ACC112 (cell line): ENCODE data around the gene GAD2.
A peak's percentile ranks its signal among the peaks of the same experiment; 100 is the strongest.

ENCODE experiments used
- H2AFZ ChIP-seq: fragments of 200-600 bp; sonication (generic); one replicate; pipeline ENCODE4 v1.6.0; 2017; ENCODE audit warnings: antibody characterized with exemption, low read length; ENCODE audit not compliant: unreplicated experiment
- H3K27ac ChIP-seq: fragments of 200-600 bp; sonication (generic); 2 replicates; pipeline ENCODE4 v1.5.1; 2014; ENCODE audit warnings: low read depth, mild to moderate bottlenecking, antibody characterized with exemption, low read length, moderate library complexity
- H3K27me3 ChIP-seq: fragments of 200-600 bp; sonication (generic); 2 replicates; pipeline ENCODE4 v1.6.1; 2014; ENCODE audit warnings: mild to moderate bottlenecking, antibody characterized with exemption, low read length, moderate library complexity, mixed read lengths; ENCODE audit not compliant: insufficient read depth
- H3K36me3 ChIP-seq: fragments of 200-600 bp; sonication (generic); 2 replicates; pipeline ENCODE4 v1.6.1; 2016; ENCODE audit warnings: mild to moderate bottlenecking, antibody characterized with exemption, low read length, moderate library complexity, mixed read lengths; ENCODE audit not compliant: insufficient read depth
- H3K4me1 ChIP-seq: fragments of 200-600 bp; sonication (generic); one replicate; pipeline ENCODE4 v1.6.1; 2016; ENCODE audit warnings: low read length, mixed read lengths; ENCODE audit not compliant: insufficient read depth, unreplicated experiment, control insufficient read depth
- H3K4me3 ChIP-seq: fragments of 200-600 bp; sonication (generic); 2 replicates; pipeline ENCODE4 v1.5.1; 2014; ENCODE audit warnings: mild to moderate bottlenecking, low read depth, low read length
- H3K79me2 ChIP-seq: fragments of 200-600 bp; sonication (generic); one replicate; pipeline ENCODE4 v1.6.0; 2016; ENCODE audit warnings: low read length; ENCODE audit not compliant: control insufficient read depth, unreplicated experiment, insufficient read depth

Gene GAD2

GRCh38 chr10:26314265-26315013 is 97.9 kb downstream of the GAD2 start:
- Histone ChIP-seq H3K27ac (no peak overlapping the region), H3K4me3 (no peak overlapping the region), H3K27me3 (0 out of 2 replicates have a peak, but pooled peaks cover 6% of the 10 kb centered on the region), H3K79me2 (no peaks in the 10 kb centered on the region), H3K4me1 (no peaks in the 10 kb centered on the region), H2AFZ (no peak overlapping the region), H3K36me3 (no peaks in the 10 kb centered on the region)

GRCh38 chr10:26318672-26319071 is 102.1 kb downstream of the GAD2 start:
- Histone ChIP-seq H3K27me3 (no peaks in the 10 kb centered on the region), H3K4me3 (no peak overlapping the region), H3K4me1 (no peaks in the 10 kb centered on the region), H3K27ac (no peak overlapping the region), H2AFZ (no peak overlapping the region), H3K36me3 (no peaks in the 10 kb centered on the region), H3K79me2 (no peaks in the 10 kb centered on the region)

GRCh38 chr10:26323219-26323618 is 106.6 kb downstream of the GAD2 start:
- Histone ChIP-seq H3K36me3 (no peaks in the 10 kb centered on the region), H2AFZ (no peak overlapping the region), H3K4me3 (no peak overlapping the region), H3K79me2 (no peaks in the 10 kb centered on the region), H3K4me1 (no peaks in the 10 kb centered on the region), H3K27ac (no peak overlapping the region), H3K27me3 (peaks cover 5% of the 10 kb centered on the region)

GRCh38 chr10:26326851-26327250 is 110.3 kb downstream of the GAD2 start:
- no peaks in the 10 kb centered on the region for H3K79me2 ChIP-seq
- no peak overlapping the region for H3K4me3 ChIP-seq
- H3K27me3 ChIP-seq = peaks cover 18% of the 10 kb centered on the region
- no peak overlapping the region for H2AFZ ChIP-seq
- H3K36me3 ChIP-seq = no peaks in the 10 kb centered on the region
- H3K27ac ChIP-seq = no peak overlapping the region
- no peaks in the 10 kb centered on the region for H3K4me1 ChIP-seq

- no peak overlapping the region for H2AFZ ChIP-seq
Measured at GRCh38 chr10:26327811-26328210, 111.2 kb downstream of the GAD2 start.

GRCh38 chr10:26331371-26331770 is 114.8 kb downstream of the GAD2 start:
- no peak overlapping the region for H2AFZ ChIP-seq
- peaks cover 23% of the 10 kb centered on the region for H3K27me3 ChIP-seq
- no peaks in the 10 kb centered on the region for H3K36me3 ChIP-seq
- no peak overlapping the region for H3K27ac ChIP-seq
- no peak overlapping the region for H3K4me3 ChIP-seq
- no peaks in the 10 kb centered on the region for H3K79me2 ChIP-seq
- peaks cover 4% of the 10 kb centered on the region for H3K4me1 ChIP-seq

More at GRCh38 chr10:26327811-26328210, 111.2 kb downstream of the GAD2 start:
- Histone ChIP-seq H3K36me3 (no peaks in the 10 kb centered on the region), H3K79me2 (no peaks in the 10 kb centered on the region), H3K4me1 (no peaks in the 10 kb centered on the region), H3K27ac (no peak overlapping the region), H3K27me3 (peaks cover 20% of the 10 kb centered on the region), H3K4me3 (no peak overlapping the region)

GRCh38 chr10:26334232-26334931 is 117.8 kb downstream of the GAD2 start:
- no peaks in the 10 kb centered on the region for H3K36me3 ChIP-seq
- no peak overlapping the region for H3K4me3 ChIP-seq
- no peaks in the 10 kb centered on the region for H3K79me2 ChIP-seq
- H3K27me3 ChIP-seq = peaks cover 14% of the 10 kb centered on the region
- H2AFZ ChIP-seq = no peak overlapping the region
- H3K4me1 ChIP-seq = peaks cover 4% of the 10 kb centered on the region
- H3K27ac ChIP-seq = no peak overlapping the region

GRCh38 chr10:26334932-26335573 is 118.5 kb downstream of the GAD2 start:
- H3K4me3 ChIP-seq = peak overlapping the region; percentile 63
- peak overlapping the region; percentile 67 for H2AFZ ChIP-seq
- no peaks in the 10 kb centered on the region for H3K79me2 ChIP-seq

GRCh38 chr10:26335574-26336093 is 119.1 kb downstream of the GAD2 start:
- peaks cover 14% of the 10 kb centered on the region for H3K27me3 ChIP-seq
- H3K79me2 ChIP-seq = no peaks in the 10 kb centered on the region
- no peaks in the 10 kb centered on the region for H3K36me3 ChIP-seq
- peak overlapping the region; percentile 67 for H2AFZ ChIP-seq
- H3K4me1 ChIP-seq = peaks cover 4% of the 10 kb centered on the region
- peak overlapping the region; percentile 63 for H3K4me3 ChIP-seq
- H3K27ac ChIP-seq = no peak overlapping the region

More at GRCh38 chr10:26334932-26335573, 118.5 kb downstream of the GAD2 start:
- peaks cover 14% of the 10 kb centered on the region for H3K27me3 ChIP-seq
- no peaks in the 10 kb centered on the region for H3K36me3 ChIP-seq
- peaks cover 4% of the 10 kb centered on the region for H3K4me1 ChIP-seq
- no peak overlapping the region for H3K27ac ChIP-seq

- Histone ChIP-seq H3K27me3 (peaks cover 4% of the 10 kb centered on the region; the same call in 1 of the 2 replicates), H3K79me2 (no peaks in the 10 kb centered on the region), H3K27ac (no peak overlapping the region), H3K4me1 (peaks cover 4% of the 10 kb centered on the region), H2AFZ (no peak overlapping the region), H3K4me3 (no peak overlapping the region), H3K36me3 (no peaks in the 10 kb centered on the region)
Measured at GRCh38 chr10:26336979-26337378, 120.4 kb downstream of the GAD2 start.
